ENCODE results near the gene KRT34. TPM values are rescaled to one million over a fixed set of nuclear protein-coding genes. Genes with fewer than 3 reads are reported as not detected.

KRT34 gene
- polyA plus RNA-seq, 1 donor from 2014 or later: not detected

DNA sequence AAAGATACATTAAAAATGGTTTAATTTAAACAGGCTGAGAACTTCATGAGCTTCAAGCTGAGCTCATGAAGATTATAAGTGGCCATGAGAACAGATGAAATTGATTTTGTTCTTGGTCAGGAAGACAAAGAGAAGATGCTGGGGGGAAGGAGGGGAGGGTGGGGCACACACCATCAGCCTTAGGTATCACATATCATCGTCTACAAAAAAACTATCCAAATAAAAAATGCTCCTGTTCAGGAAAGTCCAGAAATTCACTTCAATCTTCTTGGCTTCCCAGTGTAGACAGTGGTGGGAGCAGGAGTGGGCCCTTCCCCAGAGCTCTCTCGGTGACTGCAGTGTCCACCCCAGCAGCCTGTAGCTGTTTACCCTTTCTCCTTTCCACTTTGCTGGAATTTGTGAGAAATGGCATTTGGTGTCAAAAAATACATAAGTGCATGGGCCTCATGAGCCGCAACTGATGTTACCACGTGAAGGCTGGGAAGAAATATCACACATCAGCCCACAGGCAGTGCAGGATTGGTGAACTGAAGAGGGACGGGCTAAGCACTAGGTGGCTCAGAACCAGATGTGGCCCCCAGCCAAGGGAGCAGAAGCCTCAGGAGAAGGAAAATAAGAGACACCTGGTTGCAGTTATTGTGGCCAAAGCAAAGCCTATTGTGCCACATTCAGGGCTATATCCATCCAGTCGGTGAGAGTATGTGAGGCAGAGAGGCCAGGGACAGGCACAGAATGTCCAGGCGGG, 36.2 kb upstream of the KRT34 start:
- no peak for TF ChIP-seq RAD21 (conservative IDR thresholded peaks at IDR 0.05)
- TF ChIP-seq MXI1 (conservative IDR thresholded peaks at IDR 0.05; ENCODE audit: poor library complexity, severe bottlenecking): no peak
- no peak for TF ChIP-seq SMC3 (conservative IDR thresholded peaks at IDR 0.05; ENCODE audit: poor library complexity)
- no peak for TF ChIP-seq TAF1 (IDR thresholded peaks at IDR 0.05; ENCODE audit: low read depth)
- no peak for TF ChIP-seq EZH2 (IDR thresholded peaks at IDR 0.05; ENCODE audit: borderline replicate concordance, insufficient read depth, low read length, poor library complexity, severe bottlenecking)
- TF ChIP-seq EP300 (conservative IDR thresholded peaks at IDR 0.05; ENCODE audit: poor library complexity, severe bottlenecking): no peak
- TF ChIP-seq, protein P1, sequence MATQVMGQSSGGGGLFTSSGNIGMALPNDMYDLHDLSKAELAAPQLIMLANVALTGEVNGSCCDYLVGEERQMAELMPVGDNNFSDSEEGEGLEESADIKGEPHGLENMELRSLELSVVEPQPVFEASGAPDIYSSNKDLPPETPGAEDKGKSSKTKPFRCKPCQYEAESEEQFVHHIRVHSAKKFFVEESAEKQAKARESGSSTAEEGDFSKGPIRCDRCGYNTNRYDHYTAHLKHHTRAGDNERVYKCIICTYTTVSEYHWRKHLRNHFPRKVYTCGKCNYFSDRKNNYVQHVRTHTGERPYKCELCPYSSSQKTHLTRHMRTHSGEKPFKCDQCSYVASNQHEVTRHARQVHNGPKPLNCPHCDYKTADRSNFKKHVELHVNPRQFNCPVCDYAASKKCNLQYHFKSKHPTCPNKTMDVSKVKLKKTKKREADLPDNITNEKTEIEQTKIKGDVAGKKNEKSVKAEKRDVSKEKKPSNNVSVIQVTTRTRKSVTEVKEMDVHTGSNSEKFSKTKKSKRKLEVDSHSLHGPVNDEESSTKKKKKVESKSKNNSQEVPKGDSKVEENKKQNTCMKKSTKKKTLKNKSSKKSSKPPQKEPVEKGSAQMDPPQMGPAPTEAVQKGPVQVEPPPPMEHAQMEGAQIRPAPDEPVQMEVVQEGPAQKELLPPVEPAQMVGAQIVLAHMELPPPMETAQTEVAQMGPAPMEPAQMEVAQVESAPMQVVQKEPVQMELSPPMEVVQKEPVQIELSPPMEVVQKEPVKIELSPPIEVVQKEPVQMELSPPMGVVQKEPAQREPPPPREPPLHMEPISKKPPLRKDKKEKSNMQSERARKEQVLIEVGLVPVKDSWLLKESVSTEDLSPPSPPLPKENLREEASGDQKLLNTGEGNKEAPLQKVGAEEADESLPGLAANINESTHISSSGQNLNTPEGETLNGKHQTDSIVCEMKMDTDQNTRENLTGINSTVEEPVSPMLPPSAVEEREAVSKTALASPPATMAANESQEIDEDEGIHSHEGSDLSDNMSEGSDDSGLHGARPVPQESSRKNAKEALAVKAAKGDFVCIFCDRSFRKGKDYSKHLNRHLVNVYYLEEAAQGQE (IDR thresholded peaks at IDR 0.05; ENCODE audit: borderline replicate concordance): no peak
- TF ChIP-seq POLR2AphosphoS5 (IDR thresholded peaks at IDR 0.05): no peak
- TF ChIP-seq, protein P2, sequence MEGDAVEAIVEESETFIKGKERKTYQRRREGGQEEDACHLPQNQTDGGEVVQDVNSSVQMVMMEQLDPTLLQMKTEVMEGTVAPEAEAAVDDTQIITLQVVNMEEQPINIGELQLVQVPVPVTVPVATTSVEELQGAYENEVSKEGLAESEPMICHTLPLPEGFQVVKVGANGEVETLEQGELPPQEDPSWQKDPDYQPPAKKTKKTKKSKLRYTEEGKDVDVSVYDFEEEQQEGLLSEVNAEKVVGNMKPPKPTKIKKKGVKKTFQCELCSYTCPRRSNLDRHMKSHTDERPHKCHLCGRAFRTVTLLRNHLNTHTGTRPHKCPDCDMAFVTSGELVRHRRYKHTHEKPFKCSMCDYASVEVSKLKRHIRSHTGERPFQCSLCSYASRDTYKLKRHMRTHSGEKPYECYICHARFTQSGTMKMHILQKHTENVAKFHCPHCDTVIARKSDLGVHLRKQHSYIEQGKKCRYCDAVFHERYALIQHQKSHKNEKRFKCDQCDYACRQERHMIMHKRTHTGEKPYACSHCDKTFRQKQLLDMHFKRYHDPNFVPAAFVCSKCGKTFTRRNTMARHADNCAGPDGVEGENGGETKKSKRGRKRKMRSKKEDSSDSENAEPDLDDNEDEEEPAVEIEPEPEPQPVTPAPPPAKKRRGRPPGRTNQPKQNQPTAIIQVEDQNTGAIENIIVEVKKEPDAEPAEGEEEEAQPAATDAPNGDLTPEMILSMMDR (IDR thresholded peaks at IDR 0.05; ENCODE audit: poor library complexity, severe bottlenecking): no peak
- no peak overlapping the region for H3K4me2 ChIP-seq (ENCODE audit: low read length)
- no peak overlapping the region for H2AFZ ChIP-seq (ENCODE audit: low read depth, low read length)
- H3K9me2 ChIP-seq (ENCODE audit: insufficient read depth, low read length): no peaks in the 10 kb centered on the region
- no peaks in the 10 kb centered on the region for H3K27me3 ChIP-seq (ENCODE audit: insufficient read depth, low read depth, low read length)
- no peaks in the 10 kb centered on the region for H3K79me2 ChIP-seq (replicated peaks; ENCODE audit: insufficient read depth, low read length)
- no peaks in the 10 kb centered on the region for H3F3A ChIP-seq (ENCODE audit: insufficient read depth, low read length, poor library complexity, severe bottlenecking)
- H3K27ac ChIP-seq (ENCODE audit: low read length): no peak overlapping the region
- H4K20me1 ChIP-seq (ENCODE audit: insufficient read depth): no peaks in the 10 kb centered on the region
- H3K4me3 ChIP-seq (ENCODE audit: low read length): no peak overlapping the region
- no peaks in the 10 kb centered on the region for H3K9me3 ChIP-seq (ENCODE audit: low read length)
- no peaks in the 10 kb centered on the region for H3K36me3 ChIP-seq (ENCODE audit: insufficient read depth, low read length)
- no peak overlapping the region for H3K9ac ChIP-seq (ENCODE audit: low read length)

DNA sequence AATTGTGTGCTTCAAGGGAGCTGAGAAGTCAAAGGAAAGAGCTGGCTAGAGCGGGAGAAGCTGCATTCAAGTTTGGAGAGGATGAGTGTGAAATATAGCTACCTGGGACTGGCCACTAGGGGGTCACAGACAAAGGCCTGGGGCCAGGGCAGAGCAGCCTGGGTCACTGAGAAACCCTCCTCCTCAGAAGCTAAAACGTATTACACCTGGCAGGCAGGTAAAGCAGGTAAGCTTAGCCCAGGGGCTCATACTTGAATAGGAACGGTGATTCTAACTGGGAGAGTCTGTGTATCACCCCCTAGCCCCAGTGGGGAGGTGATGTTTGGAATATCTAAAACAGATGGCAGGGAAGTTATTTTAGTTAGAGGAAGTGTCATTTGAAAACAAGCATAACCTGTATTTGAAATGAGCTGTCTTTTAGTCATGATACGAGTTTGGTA, 35.5 kb upstream of the KRT34 start:
- Histone ChIP-seq H3K4me3 (ENCODE audit: low read length) (no peak overlapping the region), H3K27ac (ENCODE audit: low read length) (no peak overlapping the region), H3F3A (ENCODE audit: insufficient read depth, low read length, poor library complexity, severe bottlenecking) (no peaks in the 10 kb centered on the region), H2AFZ (ENCODE audit: low read depth, low read length) (no peak overlapping the region), H3K9me2 (ENCODE audit: insufficient read depth, low read length) (no peaks in the 10 kb centered on the region), H3K27me3 (ENCODE audit: insufficient read depth, low read depth, low read length) (no peaks in the 10 kb centered on the region), H3K4me2 (ENCODE audit: low read length) (no peak overlapping the region), H3K36me3 (ENCODE audit: insufficient read depth, low read length) (no peaks in the 10 kb centered on the region), H4K20me1 (ENCODE audit: insufficient read depth) (no peaks in the 10 kb centered on the region), H3K9me3 (ENCODE audit: low read length) (no peaks in the 10 kb centered on the region), H3K79me2 (replicated peaks; ENCODE audit: insufficient read depth, low read length) (no peaks in the 10 kb centered on the region), H3K9ac (ENCODE audit: low read length) (no peak overlapping the region)
- TF ChIP-seq EZH2 (IDR thresholded peaks at IDR 0.05; ENCODE audit: borderline replicate concordance, insufficient read depth, low read length, poor library complexity, severe bottlenecking): no peak
